Duodenal mucosa (tissue), 2 donors: ENCODE data around the gene AK8.

ENCODE experiments used
- H3K27ac ChIP-seq: one replicate; pipeline ENCODE4 v1.7.0; 2013; ENCODE audit warnings: low read depth, low read length
- H3K27me3 ChIP-seq, 2 donors: one replicate each; pipeline ENCODE4 v1.7.0; 2013; ENCODE audit warnings: low read length in 2 of 2, control low read depth in 1 of 2; ENCODE audit not compliant: insufficient read depth in 2 of 2, control insufficient read depth in 1 of 2
- H3K36me3 ChIP-seq, 2 donors: one replicate each; pipeline ENCODE4 v1.7.0; 2013; ENCODE audit warnings: low read length in 2 of 2, control low read depth in 1 of 2; ENCODE audit not compliant: insufficient read depth in 2 of 2, control insufficient read depth in 1 of 2
- H3K4me1 ChIP-seq, 2 donors: one replicate each; pipeline ENCODE4 v1.7.0; 2013; ENCODE audit warnings: low read length in 2 of 2, control low read depth in 1 of 2; ENCODE audit not compliant: insufficient read depth in 2 of 2, control insufficient read depth in 1 of 2
- H3K4me3 ChIP-seq, 2 donors: one replicate each; pipeline ENCODE4 v1.7.0; 2013; ENCODE audit warnings: low read length in 2 of 2, low read depth in 1 of 2
- H3K9ac ChIP-seq, 2 donors: one replicate each; pipeline ENCODE4 v1.7.0; 2013; ENCODE audit warnings: low read length in 2 of 2, low read depth in 1 of 2
- H3K9me3 ChIP-seq, 2 donors: one replicate each; pipeline ENCODE4 v1.7.0; 2013; ENCODE audit warnings: low read length in 2 of 2, control low read depth in 1 of 2; ENCODE audit not compliant: control insufficient read depth in 1 of 2

The AK8 gene

DNA sequence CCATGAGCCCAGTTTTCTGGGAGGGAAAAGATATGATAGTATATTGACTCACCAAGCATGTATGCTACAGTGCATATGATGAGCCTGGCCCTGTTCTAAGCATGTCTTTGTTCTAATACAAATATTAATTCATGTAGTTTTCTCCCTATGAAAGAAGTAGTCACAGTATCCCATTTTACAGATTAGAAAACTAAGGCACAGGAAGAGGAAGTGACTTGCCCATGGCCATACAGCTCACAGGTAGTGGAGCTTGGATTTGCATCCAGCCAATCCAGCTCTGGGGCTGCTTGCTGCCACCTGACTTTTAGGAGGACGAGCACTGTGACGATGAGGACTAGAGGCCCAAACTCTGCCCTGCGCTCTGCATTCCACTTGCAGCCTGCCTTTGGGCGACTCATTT, 76.4 kb downstream of the AK8 start:
- peaks cover 0 to 17% of the 10 kb centered on the region in 2 donors for H3K4me1 ChIP-seq
- H3K27ac ChIP-seq: no peak overlapping the region
- no peaks in the 10 kb centered on the region for H3K9me3 ChIP-seq
- no peak overlapping the region for H3K9ac ChIP-seq
- no peak overlapping the region for H3K4me3 ChIP-seq
- peaks cover 0 to 6% of the 10 kb centered on the region in 2 donors for H3K27me3 ChIP-seq
- H3K36me3 ChIP-seq: no peaks in the 10 kb centered on the region

DNA sequence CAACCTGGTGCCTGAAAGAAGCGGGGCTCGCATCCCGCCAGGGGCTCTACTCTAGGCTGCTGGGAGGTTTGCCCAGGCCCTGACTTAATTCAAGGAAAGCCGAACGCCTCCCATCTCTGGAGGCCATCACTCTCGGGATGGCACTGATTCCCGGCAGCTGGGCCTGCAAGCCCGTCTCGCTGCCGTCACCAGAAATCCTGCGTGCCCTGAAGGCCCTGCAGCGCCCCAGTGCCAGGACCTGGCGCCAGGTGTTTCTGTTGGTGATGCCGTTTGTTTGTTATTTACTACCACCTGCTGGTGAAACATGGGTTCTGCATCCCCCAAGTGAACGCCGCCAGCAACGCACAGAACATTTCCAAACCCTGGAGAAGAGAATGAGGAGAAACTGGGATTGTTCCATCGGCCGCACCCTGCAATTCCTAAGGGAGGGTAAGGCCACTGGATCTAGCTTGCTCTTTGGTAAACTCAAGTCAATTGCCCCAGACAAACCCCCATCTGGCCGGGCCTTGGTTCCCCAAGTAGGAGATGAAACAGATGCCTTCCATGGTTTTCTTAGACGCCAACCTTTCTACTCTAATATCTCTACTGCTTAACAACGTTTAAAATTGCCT, 77.9 kb downstream of the AK8 start:
- H3K27me3 ChIP-seq: peaks cover 0 to 6% of the 10 kb centered on the region in 2 donors
- no peak overlapping the region for H3K27ac ChIP-seq
- no peak overlapping the region for H3K4me3 ChIP-seq
- peaks cover 0 to 17% of the 10 kb centered on the region in 2 donors for H3K4me1 ChIP-seq
- H3K36me3 ChIP-seq: no peaks in the 10 kb centered on the region
- H3K9ac ChIP-seq: no peak overlapping the region
- no peaks in the 10 kb centered on the region for H3K9me3 ChIP-seq

DNA sequence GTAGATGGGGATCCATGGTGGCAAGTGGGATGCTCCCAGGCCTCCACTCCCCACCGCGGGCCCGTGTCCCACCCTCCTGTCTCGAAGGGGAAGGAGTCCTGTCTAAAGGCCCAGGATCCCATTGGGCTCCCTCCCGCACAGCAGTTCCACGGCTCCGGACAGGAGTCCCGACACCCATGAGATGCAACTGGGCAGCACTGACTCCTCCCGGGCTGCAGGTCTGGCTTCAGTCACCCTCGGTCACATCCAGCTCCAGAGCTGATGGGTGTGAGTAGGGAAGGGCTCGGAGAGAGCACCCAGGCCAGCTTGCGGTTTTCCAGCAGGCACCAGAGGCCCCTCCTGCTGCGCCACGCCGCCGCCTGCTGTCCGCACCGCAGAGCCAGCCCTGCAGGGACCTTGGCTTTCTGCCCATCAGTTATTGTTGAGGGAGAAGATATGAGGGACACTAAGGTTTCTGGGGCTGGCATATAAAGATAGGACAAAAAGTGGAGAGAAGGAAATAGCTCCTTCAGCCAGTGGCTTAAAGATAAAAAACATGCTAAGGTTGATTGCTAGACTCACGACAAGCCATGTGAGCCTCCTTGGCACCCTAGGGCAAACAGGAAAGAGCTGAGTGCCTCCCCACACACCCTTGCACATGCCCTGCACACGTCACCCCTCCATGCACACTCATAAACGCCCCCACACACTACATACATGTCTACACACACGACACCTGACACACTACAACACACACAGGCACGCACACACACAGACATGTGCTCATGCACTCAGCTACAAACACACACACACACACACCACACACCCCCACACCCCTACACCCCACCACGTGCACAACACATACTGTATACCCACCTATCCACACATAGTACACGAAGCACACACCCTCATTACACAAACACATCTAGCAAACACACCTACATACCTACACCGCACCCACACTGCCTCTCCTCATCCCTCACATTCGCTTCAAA, 79.0 kb downstream of the AK8 start:
- Histone ChIP-seq H3K27me3 (peaks cover 3% of the 10 kb centered on the region in 2 donors), H3K9ac (no peak overlapping the region), H3K27ac (no peak overlapping the region), H3K4me3 (no peak overlapping the region), H3K36me3 (no peaks in the 10 kb centered on the region), H3K9me3 (no peaks in the 10 kb centered on the region), H3K4me1 (peaks cover 0 to 17% of the 10 kb centered on the region in 2 donors)

DNA sequence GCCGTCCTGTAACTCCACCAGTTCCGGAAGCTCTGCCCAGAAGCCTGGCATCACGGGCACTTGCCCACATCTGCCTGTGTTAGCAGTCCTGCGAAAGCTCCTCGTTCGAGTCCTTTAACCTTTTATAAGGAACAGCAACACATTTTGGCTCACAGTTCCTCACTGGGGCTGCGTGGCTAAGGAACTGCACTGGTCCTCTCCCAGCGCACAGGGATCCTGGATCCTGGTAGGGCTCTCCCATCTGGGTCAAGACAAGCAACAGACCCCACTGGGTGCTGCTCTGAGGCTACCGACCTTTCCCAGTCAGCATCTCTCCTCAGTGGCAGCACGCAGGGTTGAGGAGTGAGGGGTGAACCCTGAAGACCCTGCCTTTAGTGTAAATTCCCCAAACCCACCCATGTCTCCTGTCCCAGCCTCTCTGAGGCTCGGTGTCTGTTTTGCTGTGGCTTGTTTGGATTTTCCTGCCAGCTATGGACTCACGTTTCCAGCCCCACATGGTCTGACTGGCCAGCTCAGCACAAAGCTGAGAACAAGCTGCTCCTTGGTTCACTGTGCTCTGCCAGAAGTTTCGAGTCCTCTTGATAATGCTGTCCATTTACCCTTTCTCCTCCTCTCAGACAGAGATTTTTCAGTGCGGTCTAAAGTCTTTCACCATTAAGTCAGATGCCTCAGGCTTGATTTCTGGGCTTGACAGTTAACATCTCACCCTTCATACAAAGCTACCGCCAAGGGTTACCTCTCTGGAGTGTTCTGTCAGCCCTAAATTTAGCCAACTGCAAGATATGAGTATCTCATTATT, 80.0 kb downstream of the AK8 start:
- H3K27me3 ChIP-seq: peaks cover 4% of the 10 kb centered on the region in 2 donors
- H3K27ac ChIP-seq: no peak overlapping the region
- no peaks in the 10 kb centered on the region for H3K9me3 ChIP-seq
- no peak overlapping the region for H3K9ac ChIP-seq
- no peaks in the 10 kb centered on the region for H3K36me3 ChIP-seq
- H3K4me1 ChIP-seq: peaks cover 0 to 17% of the 10 kb centered on the region in 2 donors
- no peak overlapping the region for H3K4me3 ChIP-seq

DNA sequence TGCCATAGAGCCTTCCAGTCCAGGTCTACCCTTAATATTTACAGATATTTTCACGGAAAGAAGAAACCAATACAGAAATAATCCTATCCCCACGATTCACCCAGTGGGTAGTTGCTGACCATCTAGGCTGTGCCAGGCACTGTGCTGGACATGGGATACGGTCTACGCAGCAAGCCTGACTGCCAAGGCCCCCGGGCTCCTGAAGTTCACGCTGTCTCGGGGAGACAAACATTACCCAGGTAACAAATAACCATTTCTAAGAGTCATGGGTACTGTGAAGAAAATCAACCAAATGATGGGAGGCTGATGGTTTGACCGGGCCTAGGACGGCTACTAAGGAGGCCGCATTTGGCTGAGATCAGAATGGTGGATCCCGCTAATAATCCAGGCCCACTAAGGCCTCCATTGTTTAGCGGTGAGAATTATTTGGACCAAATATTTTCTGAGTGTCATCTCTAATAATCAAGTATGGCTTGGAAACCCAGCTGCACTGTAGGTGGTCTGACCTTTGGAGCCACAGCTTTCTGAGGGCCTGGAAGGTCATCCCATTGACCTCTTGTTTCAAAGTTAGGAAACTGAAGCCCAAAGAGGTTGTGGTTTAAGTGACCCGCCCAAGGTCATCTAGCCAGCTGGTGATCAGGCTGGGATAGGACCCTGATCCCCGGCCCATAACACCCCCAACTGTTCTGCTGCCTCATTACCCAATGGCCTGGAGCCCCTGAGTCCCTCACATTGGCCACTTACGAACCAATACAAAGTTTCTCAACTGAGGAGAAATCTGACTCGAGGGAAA, 82.4 kb downstream of the AK8 start:
- no peaks in the 10 kb centered on the region for H3K36me3 ChIP-seq
- no peaks in the 10 kb centered on the region for H3K9me3 ChIP-seq
- peaks cover 0 to 17% of the 10 kb centered on the region in 2 donors for H3K4me1 ChIP-seq
- H3K4me3 ChIP-seq: no peak overlapping the region
- peaks cover 4% of the 10 kb centered on the region in 2 donors for H3K27me3 ChIP-seq
- no peak overlapping the region for H3K27ac ChIP-seq
- no peak overlapping the region for H3K9ac ChIP-seq

DNA sequence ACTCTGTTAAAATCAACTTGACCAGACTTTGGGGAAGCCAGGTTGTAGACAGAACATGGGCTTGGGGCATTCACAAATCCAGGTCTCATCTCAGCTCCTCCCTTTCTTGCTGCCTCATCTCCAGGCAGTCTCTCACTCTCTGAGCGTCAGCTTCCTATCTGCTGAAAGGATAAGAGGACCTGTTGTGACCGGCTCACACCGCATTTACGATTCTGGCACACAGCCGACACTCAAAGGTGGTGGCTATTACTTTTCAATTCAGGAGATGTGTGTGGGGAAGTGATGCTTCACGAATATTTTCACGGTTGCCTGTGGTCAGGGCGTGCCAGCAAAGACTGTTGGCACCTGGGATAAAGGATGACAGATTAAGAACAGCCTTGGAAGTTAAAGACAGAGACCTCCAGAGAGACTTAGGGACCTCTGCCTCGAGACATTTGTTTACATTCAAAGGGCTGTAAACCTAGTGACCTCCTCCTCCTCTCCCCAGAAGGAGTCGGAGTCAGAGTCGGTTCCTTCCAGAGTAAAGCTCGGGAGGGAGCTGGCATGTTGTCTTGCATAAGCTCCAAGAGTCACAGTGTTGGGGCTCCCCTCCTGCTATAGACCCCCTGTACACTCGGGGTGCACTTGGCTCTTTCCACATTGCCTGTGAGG, 83.2 kb downstream of the AK8 start:
- Histone ChIP-seq H3K27ac (no peak overlapping the region), H3K4me1 (peaks cover 0 to 10% of the 10 kb centered on the region in 2 donors), H3K9ac (no peak overlapping the region), H3K27me3 (peaks cover 4% of the 10 kb centered on the region in 2 donors), H3K36me3 (no peaks in the 10 kb centered on the region), H3K9me3 (no peaks in the 10 kb centered on the region), H3K4me3 (no peak overlapping the region)

DNA sequence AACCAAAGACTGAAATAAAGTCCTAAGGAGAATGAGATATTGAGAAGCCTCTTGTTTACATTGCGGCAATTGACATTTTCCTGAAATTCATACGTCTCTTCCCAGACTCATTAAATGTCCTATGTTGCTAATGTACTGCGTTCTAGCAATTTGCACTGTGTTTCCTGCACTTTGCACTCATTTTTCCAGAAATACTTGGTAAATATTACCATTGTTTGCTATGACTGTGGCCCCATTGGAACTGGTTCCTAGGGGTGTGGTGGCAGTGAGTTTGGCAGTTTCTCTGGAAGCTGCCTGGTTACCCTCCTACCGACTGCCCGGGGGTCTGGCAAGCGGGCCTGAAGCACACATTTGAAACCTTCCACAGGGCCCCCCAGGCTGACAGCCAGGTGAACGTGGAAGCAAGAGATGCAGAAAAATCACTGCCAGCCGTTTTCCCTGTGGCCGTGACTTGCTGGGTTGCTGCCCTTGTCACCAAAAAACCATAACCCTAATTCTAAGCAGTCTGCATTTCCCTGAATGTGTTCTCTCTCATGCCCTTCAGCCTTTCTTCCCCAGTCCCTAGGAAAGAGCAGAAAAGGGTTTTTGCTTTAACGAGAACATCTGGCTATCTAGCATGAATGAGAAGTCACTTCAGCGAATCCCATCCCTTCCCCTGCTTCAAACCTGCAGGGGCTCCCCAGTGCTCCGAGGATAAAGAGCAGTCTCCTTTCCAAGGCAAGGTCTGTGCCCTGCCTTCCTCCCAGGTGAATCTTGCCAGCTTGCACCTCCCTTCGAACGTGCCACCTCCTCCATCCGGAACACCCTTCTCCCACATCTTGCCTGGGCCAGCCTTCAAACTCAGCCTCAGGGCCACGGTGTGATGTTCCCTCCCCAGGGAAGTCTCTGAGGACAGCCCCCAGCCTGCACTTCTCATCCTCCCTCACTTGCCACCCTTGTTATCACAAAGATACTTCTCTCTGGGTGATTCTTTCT, 84.2 kb downstream of the AK8 start:
- H3K4me3 ChIP-seq: no peak overlapping the region
- H3K36me3 ChIP-seq: no peaks in the 10 kb centered on the region
- H3K9ac ChIP-seq: no peak overlapping the region
- no peaks in the 10 kb centered on the region for H3K9me3 ChIP-seq
- no peak overlapping the region for H3K27ac ChIP-seq
- H3K4me1 ChIP-seq: peaks cover 0 to 2% of the 10 kb centered on the region in 2 donors
- H3K27me3 ChIP-seq: peaks cover 4% of the 10 kb centered on the region in 2 donors

DNA sequence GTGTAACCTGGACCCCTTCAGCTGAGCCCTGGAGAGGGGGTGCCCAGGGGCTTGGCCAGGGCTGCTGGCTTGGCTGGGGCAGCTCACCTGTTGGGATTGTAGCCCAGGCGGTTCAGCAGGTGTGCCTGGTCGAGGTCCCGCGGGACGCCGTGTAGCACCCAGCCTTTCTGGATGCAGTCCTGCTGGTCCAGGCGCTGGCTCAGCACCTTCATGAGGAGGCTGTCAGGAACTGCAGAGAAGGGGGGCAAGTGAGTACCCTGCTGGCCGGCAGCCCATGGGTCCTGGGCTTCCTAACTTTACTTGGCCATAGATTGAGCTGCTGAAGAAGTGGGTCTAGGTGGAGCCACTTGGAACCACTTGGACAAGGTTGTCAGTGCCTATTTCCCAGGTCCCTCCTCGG, 85.5 kb downstream of the AK8 start:
- Histone ChIP-seq H3K36me3 (no peaks in the 10 kb centered on the region), H3K9me3 (no peaks in the 10 kb centered on the region), H3K27ac (no peak overlapping the region), H3K27me3 (peaks cover 4 to 5% of the 10 kb centered on the region in 2 donors), H3K9ac (no peak overlapping the region), H3K4me1 (no peaks in the 10 kb centered on the region), H3K4me3 (no peak overlapping the region)
